Skeletal muscle tissue (tissue), 4 donors: ENCODE measurements around the gene HCLS1. TPM values are rescaled to one million over a fixed set of nuclear protein-coding genes. Genes with fewer than 3 reads are reported as not detected.
"Not testable (repeated sequence)": the region's sequence is repeated elsewhere in the genome, so short reads cannot be mapped to it uniquely, and the experiment has no call there.

Experiments
- H3K27ac ChIP-seq: one replicate; pipeline ENCODE4 v1.7.0; 2013; ENCODE audit warnings: mild to moderate bottlenecking, low read depth, low read length, inconsistent platforms
- H3K27me3 ChIP-seq, 3 donors: one replicate each; pipeline ENCODE4 v1.7.0; 2013; ENCODE audit warnings: low read length in 3 of 3; ENCODE audit not compliant: control insufficient read depth in 3 of 3, insufficient read depth in 3 of 3
- H3K36me3 ChIP-seq, 3 donors: one replicate each; pipeline ENCODE4 v1.7.0; 2013; ENCODE audit warnings: low read length in 3 of 3; ENCODE audit not compliant: control insufficient read depth in 3 of 3, insufficient read depth in 3 of 3
- H3K4me1 ChIP-seq, 3 donors: one replicate each; pipeline ENCODE4 v1.7.0; 2013; ENCODE audit warnings: low read length in 3 of 3, mild to moderate bottlenecking in 3 of 3; ENCODE audit not compliant: control insufficient read depth in 3 of 3, insufficient read depth in 3 of 3
- H3K4me3 ChIP-seq, 3 donors: one replicate each; pipeline ENCODE4 v1.7.0; 2013; ENCODE audit warnings: low read length in 3 of 3
- H3K9ac ChIP-seq, 3 donors: one replicate each; pipeline ENCODE4 v1.7.0; 2013; ENCODE audit warnings: low read length in 3 of 3, mild to moderate bottlenecking in 3 of 3, moderate library complexity in 2 of 3, low read depth in 1 of 3
- H3K9me3 ChIP-seq, 3 donors: one replicate each; pipeline ENCODE4 v1.7.0; 2013; ENCODE audit warnings: low read length in 3 of 3; ENCODE audit not compliant: control insufficient read depth in 3 of 3
- total RNA-seq: library from RNA; depleted of rRNA; stranded (reverse); fragments of >200 nt; gene quantifications from one replicate; pipeline ENCODE4 v1.2.3, GENCODE V29; 2014
- donor health status: Osteomylitis.

Gene HCLS1
- total RNA-seq, 1 donor from 2014 or later = 9.4 TPM

- Histone ChIP-seq H3K27me3 (no peaks in the 10 kb centered on the region), H3K27ac (no peak overlapping the region)
Measured at GRCh38 chr3:121690777-121691405, 30.2 kb upstream of the HCLS1 start.

DNA sequence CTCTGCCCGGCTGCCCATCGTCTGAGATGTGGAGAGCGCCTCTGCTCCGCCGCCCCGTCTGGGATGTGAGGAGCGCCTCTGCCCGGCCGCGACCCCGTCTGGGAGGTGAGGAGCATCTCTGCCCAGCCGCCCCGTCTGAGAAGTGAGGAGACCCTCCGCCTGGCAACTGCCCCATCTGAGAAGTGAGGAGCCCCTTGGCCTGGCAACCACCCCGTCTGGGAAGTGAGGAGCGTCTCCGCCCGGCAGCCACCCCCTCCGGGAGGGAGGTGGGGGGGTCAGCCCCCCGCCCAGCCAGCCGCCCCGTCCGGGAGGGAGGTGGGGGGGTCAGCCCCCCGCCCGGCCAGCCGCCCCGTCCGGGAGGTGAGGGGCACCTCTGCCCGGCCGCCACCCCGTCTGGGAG is 28.0 kb upstream of the HCLS1 start:
- H3K4me1 ChIP-seq, H3K4me3 ChIP-seq, H3K27me3 ChIP-seq, H3K9me3 ChIP-seq, H3K27ac ChIP-seq, H3K9ac ChIP-seq: not testable (repeated sequence)
- H3K36me3 ChIP-seq = peaks cover 11 to 30% (median 29%) of the 10 kb centered on the region in 3 donors

More at GRCh38 chr3:121690777-121691405, 30.2 kb upstream of the HCLS1 start:
- H3K4me3 ChIP-seq = no peak overlapping the region
- H3K4me1 ChIP-seq = no peaks in the 10 kb centered on the region
- peaks cover 11 to 35% (median 33%) of the 10 kb centered on the region in 3 donors for H3K36me3 ChIP-seq
- no peak overlapping the region for H3K9ac ChIP-seq
- H3K9me3 ChIP-seq = no peaks in the 10 kb centered on the region

- no peak overlapping the region for H3K9ac ChIP-seq
- no peaks in the 10 kb centered on the region for H3K4me1 ChIP-seq
- H3K36me3 ChIP-seq = peaks cover 12 to 32% (median 31%) of the 10 kb centered on the region in 3 donors
- H3K27me3 ChIP-seq = no peaks in the 10 kb centered on the region
- no peaks in the 10 kb centered on the region for H3K9me3 ChIP-seq
- no peak overlapping the region for H3K27ac ChIP-seq
- no peak overlapping the region for H3K4me3 ChIP-seq
Measured at GRCh38 chr3:121681792-121682191, 21.1 kb upstream of the HCLS1 start.

DNA sequence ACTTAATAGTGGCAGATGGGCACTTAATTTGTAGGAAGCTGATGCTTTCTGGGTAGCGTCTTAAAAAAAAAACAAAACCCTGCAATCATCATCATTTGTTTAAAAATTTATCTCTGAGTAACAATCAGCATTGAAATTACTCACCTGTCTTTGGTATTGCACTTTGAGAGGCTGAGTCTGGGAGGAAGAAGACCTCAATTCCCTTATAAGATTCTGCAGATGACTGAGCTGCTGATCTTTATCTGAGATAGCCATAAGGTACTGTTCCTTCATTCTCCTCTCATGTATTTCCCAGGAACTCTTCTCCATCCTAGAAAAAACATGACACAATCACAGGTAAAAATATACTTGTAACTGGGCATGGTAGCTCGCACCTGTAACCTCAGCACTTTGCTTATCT is 16.4 kb upstream of the HCLS1 start:
- Histone ChIP-seq H3K36me3 (peaks cover 22 to 50% (median 46%) of the 10 kb centered on the region in 3 donors), H3K27me3 (no peaks in the 10 kb centered on the region), H3K27ac (no peak overlapping the region), H3K9me3 (no peaks in the 10 kb centered on the region), H3K4me1 (no peaks in the 10 kb centered on the region), H3K9ac (no peak overlapping the region), H3K4me3 (no peak overlapping the region)

- no peaks in the 10 kb centered on the region for H3K4me1 ChIP-seq
- H3K4me3 ChIP-seq = no peak overlapping the region
- H3K36me3 ChIP-seq = peaks cover 19 to 48% (median 40%) of the 10 kb centered on the region in 3 donors
- H3K9ac ChIP-seq = no peak overlapping the region
- H3K27me3 ChIP-seq = no peaks in the 10 kb centered on the region
- no peaks in the 10 kb centered on the region for H3K9me3 ChIP-seq
- no peak overlapping the region for H3K27ac ChIP-seq
Measured at GRCh38 chr3:121670676-121671075, 10.0 kb upstream of the HCLS1 start.

DNA sequence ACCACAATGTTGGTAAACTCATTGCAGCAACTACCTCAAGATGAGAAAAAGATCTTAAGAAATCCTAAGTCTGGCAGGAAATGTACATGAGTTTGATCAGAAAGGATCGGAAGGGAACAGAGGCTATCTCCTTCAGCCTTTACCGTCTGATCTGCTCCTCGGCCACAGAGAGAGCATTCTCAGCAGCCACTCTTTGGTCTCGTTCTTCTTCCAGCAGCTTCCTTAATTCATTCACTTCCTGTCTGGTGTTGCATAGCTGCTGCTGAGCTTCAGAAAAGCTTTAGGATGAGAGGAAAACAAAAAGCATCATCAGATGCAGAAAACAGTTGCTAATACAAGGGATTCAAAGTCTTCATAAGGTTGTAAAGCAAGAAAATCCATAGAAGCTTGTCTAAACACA is 6.6 kb upstream of the HCLS1 start:
- Histone ChIP-seq H3K27me3 (no peaks in the 10 kb centered on the region), H3K36me3 (peaks cover 27 to 60% (median 47%) of the 10 kb centered on the region in 3 donors), H3K27ac (no peak overlapping the region), H3K9me3 (no peaks in the 10 kb centered on the region), H3K4me1 (peaks cover 6 to 9% (median 8%) of the 10 kb centered on the region in 3 donors), H3K4me3 (no peak overlapping the region), H3K9ac (no peak overlapping the region)

GRCh38 chr3:121665488-121665887 is 4.8 kb upstream of the HCLS1 start:
- no peak overlapping the region for H3K27ac ChIP-seq

DNA sequence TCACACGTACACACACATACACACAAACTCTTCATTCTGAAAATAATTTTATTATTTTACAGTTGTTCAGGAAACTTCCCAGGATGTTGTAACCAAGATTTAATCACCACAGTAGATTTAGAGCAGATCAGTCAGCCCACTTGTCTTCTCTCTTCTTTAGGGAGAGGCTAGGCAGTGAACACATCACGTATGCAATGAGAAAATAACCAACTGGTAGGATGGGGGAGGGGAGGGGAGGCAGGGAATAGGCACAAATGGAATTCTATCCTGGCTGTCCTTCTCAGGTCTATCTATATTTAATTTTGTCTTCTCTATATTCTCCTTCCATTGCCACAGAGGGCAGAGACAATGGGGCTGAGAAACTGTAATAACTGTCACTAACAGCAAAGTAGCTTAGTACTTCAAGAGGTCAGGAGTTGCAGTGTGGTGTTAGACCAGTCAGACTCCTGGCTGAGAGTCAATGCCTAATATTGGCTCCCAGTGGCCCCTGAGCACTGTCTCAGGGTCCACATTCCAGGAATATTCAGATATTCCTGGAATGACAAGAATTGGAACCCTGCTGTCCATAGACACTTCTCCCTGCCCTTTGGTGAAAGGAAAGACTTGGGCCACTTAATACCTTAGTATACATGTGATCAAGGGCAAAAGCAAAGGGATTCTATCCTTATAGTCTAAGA is 2.6 kb upstream of the HCLS1 start:
- Histone ChIP-seq H3K36me3 (peaks cover 22 to 45% (median 39%) of the 10 kb centered on the region in 3 donors), H3K4me1 (peaks cover 6 to 13% (median 8%) of the 10 kb centered on the region in 3 donors), H3K27me3 (no peaks in the 10 kb centered on the region), H3K9me3 (no peaks in the 10 kb centered on the region), H3K9ac (no peak overlapping the region), H3K4me3 (no peak overlapping the region), H3K27ac (peak overlapping the region; percentile 28)

More at GRCh38 chr3:121665488-121665887, 4.8 kb upstream of the HCLS1 start:
- Histone ChIP-seq H3K9me3 (no peaks in the 10 kb centered on the region), H3K36me3 (peaks cover 27 to 55% (median 47%) of the 10 kb centered on the region in 3 donors), H3K27me3 (no peaks in the 10 kb centered on the region), H3K4me1 (peaks cover 6 to 13% (median 8%) of the 10 kb centered on the region in 3 donors), H3K4me3 (no peak overlapping the region), H3K9ac (no peak overlapping the region)

DNA sequence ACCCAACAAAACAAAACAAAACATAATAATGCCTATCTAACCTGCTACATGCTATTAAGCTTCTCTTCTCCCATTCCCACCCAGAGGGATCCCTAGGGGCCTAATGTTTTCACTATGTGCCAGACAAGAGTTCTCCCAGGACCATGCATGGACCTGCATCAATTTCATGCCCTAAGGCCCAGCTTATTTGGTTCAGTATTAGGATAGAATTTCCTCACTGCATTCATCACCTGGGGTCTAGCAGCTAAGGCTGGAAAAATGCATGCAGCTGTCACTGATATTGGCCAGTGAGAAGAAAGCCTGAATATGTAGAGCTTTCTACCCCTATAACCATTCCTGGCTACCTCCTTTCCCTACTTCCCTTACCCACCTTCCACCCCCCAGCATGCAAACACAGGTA is 2.0 kb upstream of the HCLS1 start:
- no peak overlapping the region for H3K27ac ChIP-seq
- peaks cover 22 to 40% (median 35%) of the 10 kb centered on the region in 3 donors for H3K36me3 ChIP-seq
- no peaks in the 10 kb centered on the region for H3K9me3 ChIP-seq
- H3K4me3 ChIP-seq = no peak overlapping the region
- H3K4me1 ChIP-seq = peaks cover 6 to 13% (median 8%) of the 10 kb centered on the region in 3 donors
- no peaks in the 10 kb centered on the region for H3K27me3 ChIP-seq
- no peak overlapping the region for H3K9ac ChIP-seq

- no peaks in the 10 kb centered on the region for H3K9me3 ChIP-seq
- no peaks in the 10 kb centered on the region for H3K27me3 ChIP-seq
- no peak overlapping the region for H3K4me3 ChIP-seq
- peaks cover 16 to 27% (median 23%) of the 10 kb centered on the region in 3 donors for H3K36me3 ChIP-seq
- H3K4me1 ChIP-seq = peaks cover 6 to 13% (median 8%) of the 10 kb centered on the region in 3 donors
- peak overlapping the region; percentile 68 for H3K27ac ChIP-seq
- H3K9ac ChIP-seq = no peak overlapping the region
Measured at GRCh38 chr3:121661376-121661775, 673 bp upstream of the HCLS1 start.
